GM10266 (cell line): ENCODE results near the gene RTL10.

Experiments
- DNase-seq: peaks from one replicate; pipeline ENCODE4 v3.0.0; 2012; ENCODE audit errors: extremely low spot score
- CTCF ChIP-seq: IDR thresholded peaks from 2 replicates; pipeline ENCODE4 v1.5.1; 2012; ENCODE audit warnings: mild to moderate bottlenecking, low read depth; ENCODE audit not compliant: control insufficient read depth, insufficient read depth; ENCODE audit errors: missing control alignments

Gene RTL10

GRCh38 chr22:19848298-19849224 is 6.1 kb downstream of the RTL10 start:
- DNase-seq: no peak

GRCh38 chr22:19847345-19847632 is 7.4 kb downstream of the RTL10 start:
- TF ChIP-seq CTCF: no peak
- DNase-seq: no peak

More at GRCh38 chr22:19848298-19849224, 6.1 kb downstream of the RTL10 start:
- TF ChIP-seq CTCF: no peak

- DNase-seq: no peak
- no peak for TF ChIP-seq CTCF
Measured at GRCh38 chr22:19846620-19847344, 7.9 kb downstream of the RTL10 start.

GRCh38 chr22:19845054-19845722 is 9.5 kb downstream of the RTL10 start:
- TF ChIP-seq CTCF: no peak
- DNase-seq: no peak

GRCh38 chr22:19844377-19845053 is 10.2 kb downstream of the RTL10 start:
- DNase-seq: no peak
- no peak for TF ChIP-seq CTCF

GRCh38 chr22:19843857-19844376 is 10.8 kb downstream of the RTL10 start:
- DNase-seq: no peak
- TF ChIP-seq CTCF: no peak
